A673 (cell line): Measurements from ENCODE around the gene STYXL1.

ENCODE experiments used
- EZH2 ChIP-seq: fragments of 200-600 bp; sonication (generic); IDR thresholded peaks from 2 replicates; pipeline ENCODE4 v1.6.1; 2017; ENCODE audit warnings: borderline replicate concordance, low read depth, mild to moderate bottlenecking, mixed read lengths, antibody characterized with exemption, low read length; ENCODE audit not compliant: poor library complexity, severe bottlenecking
- TF ChIP-seq, protein P1 (sequence below): fragments of 300-800, 200-600 bp; sonication (generic); conservative IDR thresholded peaks from 2 replicates; pipeline ENCODE4 v1.5.1; 2017; ENCODE audit warnings: low read depth, mild to moderate bottlenecking, antibody characterized with exemption, low read length, moderate library complexity, mixed read lengths

DNA sequence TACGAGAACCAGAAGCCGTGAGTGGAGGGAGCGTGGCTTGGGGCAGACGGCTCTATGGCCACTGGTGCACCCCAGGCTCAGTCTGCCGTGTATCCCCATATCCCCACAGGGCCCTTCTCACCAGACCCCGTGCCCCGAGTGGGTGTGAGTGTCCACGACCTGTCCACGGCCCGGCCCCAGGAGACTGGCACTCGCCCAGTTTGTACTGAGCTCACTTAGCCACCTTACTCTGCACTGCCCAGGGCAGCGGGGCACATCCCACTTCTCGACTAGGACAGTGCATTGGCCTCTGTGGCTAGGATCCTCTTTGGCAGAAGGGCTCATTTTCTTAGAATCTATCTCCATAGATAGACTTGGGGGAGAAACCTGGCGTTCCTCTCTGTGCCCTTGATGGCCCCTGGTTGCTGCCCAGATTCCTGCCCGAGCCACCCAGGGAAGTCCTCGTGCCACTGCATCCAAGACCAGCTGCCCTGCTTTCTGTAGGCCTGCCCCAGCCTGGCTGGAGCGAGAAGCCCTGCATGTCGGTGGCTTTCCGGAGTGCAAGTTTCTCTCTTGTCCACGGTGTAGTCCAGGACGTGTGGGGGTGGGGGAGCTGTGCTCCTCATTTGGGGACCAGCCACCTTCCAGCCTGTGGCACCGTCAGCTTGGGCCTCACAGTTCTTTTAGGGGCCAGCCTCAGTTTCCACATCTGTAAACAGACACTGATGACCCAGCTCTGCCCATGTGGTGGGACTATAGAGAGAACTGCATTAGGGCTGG lies 65.3 kb downstream of the STYXL1 start:
- TF ChIP-seq, protein P1, sequence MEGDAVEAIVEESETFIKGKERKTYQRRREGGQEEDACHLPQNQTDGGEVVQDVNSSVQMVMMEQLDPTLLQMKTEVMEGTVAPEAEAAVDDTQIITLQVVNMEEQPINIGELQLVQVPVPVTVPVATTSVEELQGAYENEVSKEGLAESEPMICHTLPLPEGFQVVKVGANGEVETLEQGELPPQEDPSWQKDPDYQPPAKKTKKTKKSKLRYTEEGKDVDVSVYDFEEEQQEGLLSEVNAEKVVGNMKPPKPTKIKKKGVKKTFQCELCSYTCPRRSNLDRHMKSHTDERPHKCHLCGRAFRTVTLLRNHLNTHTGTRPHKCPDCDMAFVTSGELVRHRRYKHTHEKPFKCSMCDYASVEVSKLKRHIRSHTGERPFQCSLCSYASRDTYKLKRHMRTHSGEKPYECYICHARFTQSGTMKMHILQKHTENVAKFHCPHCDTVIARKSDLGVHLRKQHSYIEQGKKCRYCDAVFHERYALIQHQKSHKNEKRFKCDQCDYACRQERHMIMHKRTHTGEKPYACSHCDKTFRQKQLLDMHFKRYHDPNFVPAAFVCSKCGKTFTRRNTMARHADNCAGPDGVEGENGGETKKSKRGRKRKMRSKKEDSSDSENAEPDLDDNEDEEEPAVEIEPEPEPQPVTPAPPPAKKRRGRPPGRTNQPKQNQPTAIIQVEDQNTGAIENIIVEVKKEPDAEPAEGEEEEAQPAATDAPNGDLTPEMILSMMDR, result no peak
- TF ChIP-seq EZH2, result no peak
